Measurements from ENCODE around the gene BCL10.

GRCh38 chr1:85277802-85278201 lies 1.4 kb upstream of the BCL10 start:
- TF ChIP-seq MAX (IDR thresholded peaks at IDR 0.05) = no peak
- no peak for TF ChIP-seq EGR1 (IDR thresholded peaks at IDR 0.05)
